ENCODE measurements around the gene SEMA5A.

Gene SEMA5A

GRCh38 chr5:9090381-9091026 lies 455.4 kb downstream of the SEMA5A start:
- no peak for DNase-seq

- DNase-seq = no peak
Measured at GRCh38 chr5:9089893-9090292, 456.0 kb downstream of the SEMA5A start.

GRCh38 chr5:9082996-9083395 lies 462.9 kb downstream of the SEMA5A start:
- no peak for DNase-seq

- no peak for DNase-seq
Measured at GRCh38 chr5:9072701-9073100, 473.2 kb downstream of the SEMA5A start.

GRCh38 chr5:9071524-9071923 lies 474.4 kb downstream of the SEMA5A start:
- no peak for DNase-seq

GRCh38 chr5:9071074-9071473 lies 474.8 kb downstream of the SEMA5A start:
- no peak for DNase-seq

GRCh38 chr5:9069650-9070049 lies 476.2 kb downstream of the SEMA5A start:
- no peak for DNase-seq

GRCh38 chr5:9067154-9067553 lies 478.7 kb downstream of the SEMA5A start:
- no peak for DNase-seq

- DNase-seq = no peak
Measured at GRCh38 chr5:9066349-9066748, 479.5 kb downstream of the SEMA5A start.

- DNase-seq = no peak
Measured at GRCh38 chr5:9063615-9064245, 482.1 kb downstream of the SEMA5A start.

- no peak for DNase-seq
Measured at GRCh38 chr5:9062873-9063272, 483.0 kb downstream of the SEMA5A start.

GRCh38 chr5:9059920-9060691 lies 485.8 kb downstream of the SEMA5A start:
- DNase-seq = no peak

GRCh38 chr5:9058666-9059065 lies 487.2 kb downstream of the SEMA5A start:
- no peak for DNase-seq

GRCh38 chr5:9058161-9058560 lies 487.7 kb downstream of the SEMA5A start:
- DNase-seq = no peak

GRCh38 chr5:9057406-9058000 lies 488.4 kb downstream of the SEMA5A start:
- DNase-seq = no peak

- no peak for DNase-seq
Measured at GRCh38 chr5:9056046-9056445, 489.8 kb downstream of the SEMA5A start.

- no peak for DNase-seq
Measured at GRCh38 chr5:9054821-9055589, 490.9 kb downstream of the SEMA5A start.

- DNase-seq = no peak
Measured at GRCh38 chr5:9054322-9054721, 491.6 kb downstream of the SEMA5A start.

GRCh38 chr5:9052421-9052820 lies 493.5 kb downstream of the SEMA5A start:
- no peak for DNase-seq

- no peak for DNase-seq
Measured at GRCh38 chr5:9051779-9052178, 494.1 kb downstream of the SEMA5A start.

GRCh38 chr5:9047932-9048331 lies 497.9 kb downstream of the SEMA5A start:
- no peak for DNase-seq

GRCh38 chr5:9046756-9047481 lies 499.0 kb downstream of the SEMA5A start:
- no peak for DNase-seq
